EH (cell line): ENCODE results near the gene PSMA8.
"Not testable (repeated sequence)": the region's sequence is repeated elsewhere in the genome, so short reads cannot be mapped to it uniquely, and the experiment has no call there.

Experiments
- DNase-seq: peaks from one replicate; pipeline ENCODE4 v3.0.0-alpha.2; 2015; ENCODE audit warnings: low read depth

PSMA8 gene

DNA sequence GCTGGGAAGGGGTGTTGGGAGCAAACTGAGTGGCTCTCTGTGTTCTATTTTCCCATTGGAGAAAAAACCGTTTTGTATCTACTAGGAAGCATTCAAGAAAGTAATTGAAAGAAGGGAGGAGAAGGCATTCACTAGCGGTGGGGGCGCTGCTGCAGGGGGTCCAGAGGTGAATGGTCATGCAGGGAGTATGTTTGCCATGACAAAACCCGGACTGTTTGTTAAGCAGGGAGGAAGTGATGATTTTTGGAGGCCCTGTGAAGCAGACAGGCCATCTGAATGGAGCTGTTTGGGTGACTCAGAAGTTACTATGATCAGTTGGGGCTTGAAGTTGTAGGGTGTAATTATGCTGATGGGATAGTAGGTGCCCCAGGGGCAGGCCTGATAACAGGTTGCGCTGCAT is 99.5 kb downstream of the PSMA8 start:
- DNase-seq = no peak

DNA sequence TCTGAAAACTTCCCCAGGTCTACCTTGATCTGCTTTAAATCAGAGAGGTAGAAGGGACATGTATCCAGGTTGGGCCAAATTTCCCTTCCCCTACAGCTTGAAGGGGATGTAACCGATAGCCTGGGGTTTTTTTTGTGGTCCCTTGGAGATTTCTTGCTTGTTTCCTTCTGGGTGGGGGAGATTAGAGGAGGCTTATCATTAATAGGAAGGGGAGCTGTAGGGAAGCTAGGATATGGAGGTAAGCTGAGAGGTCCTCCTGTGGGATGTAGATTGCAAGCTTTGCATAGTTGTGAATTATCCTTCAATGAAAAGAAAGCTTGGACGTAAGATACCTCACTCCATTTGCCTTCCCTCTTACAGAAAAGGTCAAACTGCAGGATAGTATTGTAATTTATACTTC is 103.7 kb downstream of the PSMA8 start:
- DNase-seq = not testable (repeated sequence)

DNA sequence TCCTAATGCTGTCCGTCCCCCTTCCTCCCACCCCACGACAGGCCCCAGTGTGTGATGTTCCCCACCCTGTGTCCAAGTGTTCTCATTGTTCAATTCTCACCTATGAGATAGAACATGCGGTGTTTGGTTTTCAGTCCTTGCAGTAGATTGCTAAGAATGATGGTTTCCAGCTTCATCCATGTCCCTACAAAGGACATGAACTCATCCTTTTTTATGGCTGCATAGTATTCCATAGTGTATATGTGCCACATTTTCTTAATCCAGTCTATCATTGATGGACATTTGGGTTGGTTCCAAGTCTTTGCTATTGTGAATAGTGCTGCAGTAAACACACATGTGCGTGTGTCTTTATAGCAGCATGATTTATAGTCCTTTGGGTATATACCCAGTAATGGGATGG is 105.0 kb downstream of the PSMA8 start:
- DNase-seq = not testable (repeated sequence)

- DNase-seq = not testable (repeated sequence)
Measured at GRCh38 chr18:26242392-26242791, 108.7 kb downstream of the PSMA8 start.
